HCT116 (cell line): ENCODE results near the gene NFIB.

Experiments
- CEBPB ChIP-seq: IDR thresholded peaks from 2 replicates; pipeline ENCODE4 v1.6.1; 2012; ENCODE audit warnings: low read depth
- CTCF ChIP-seq, 3 experiments: fragments of 200-600 bp in 1 of 3; sonication (generic) in 1 of 3; IDR thresholded peaks in 2 of 3; conservative IDR thresholded peaks in 1 of 3; 2 replicates each; pipeline ENCODE4 v1.5.1; 2012 to 2017; ENCODE audit warnings: low read depth in 2 of 3, low read length in 2 of 3, antibody characterized with exemption in 1 of 3, borderline replicate concordance in 1 of 3, control low read depth in 1 of 3, mild to moderate bottlenecking in 1 of 3, mixed read lengths in 1 of 3, mixed run types in 1 of 3, moderate library complexity in 1 of 3; ENCODE audit not compliant: insufficient read depth in 1 of 3
- EZH2 ChIP-seq: fragments of 200-600 bp; sonication (generic); IDR thresholded peaks from 2 replicates; pipeline ENCODE4 v1.6.1; 2017; ENCODE audit warnings: antibody characterized with exemption, mixed run types
- MAX ChIP-seq: IDR thresholded peaks from 2 replicates; pipeline ENCODE4 v1.6.1; 2012
- POLR2A ChIP-seq: IDR thresholded peaks from 2 replicates; pipeline ENCODE4 v1.7.0; 2011; ENCODE audit warnings: borderline replicate concordance; ENCODE audit not compliant: insufficient read depth, insufficient read length; ENCODE audit errors: extremely low read depth
- REST ChIP-seq: IDR thresholded peaks from 2 replicates; pipeline ENCODE4 v1.6.1; 2012; ENCODE audit warnings: low read depth
- YY1 ChIP-seq: IDR thresholded peaks from 2 replicates; pipeline ENCODE4 v1.6.1; 2011; ENCODE audit warnings: low read length, low read depth, moderate library complexity, mild to moderate bottlenecking; ENCODE audit not compliant: insufficient replicate concordance; ENCODE audit errors: extremely low read depth
- ZBTB33 ChIP-seq: IDR thresholded peaks from 2 replicates; pipeline ENCODE4 v1.6.1; 2011; ENCODE audit warnings: mild to moderate bottlenecking, low read length, moderate library complexity; ENCODE audit not compliant: insufficient replicate concordance; ENCODE audit errors: extremely low read depth

- TF ChIP-seq YY1 (no peak), MAX (no peak), CTCF (IDR thresholded peaks at IDR 0.05 in 2 of 3, conservative IDR thresholded peaks at IDR 0.05 in 1 of 3; ENCODE audit: borderline replicate concordance in 1 of 3, insufficient read depth in 1 of 3, low read depth in 2 of 3, low read length in 2 of 3) (no peak), POLR2A (no peak), EZH2 (no peak), CEBPB (no peak), REST (no peak), ZBTB33 (no peak)
Observed at GRCh38 chr9:14058325-14058688, 255.6 kb downstream of the NFIB start.
